Measurements from ENCODE around the gene ACOT11.
A peak's percentile ranks its signal among the peaks of the same experiment; 100 is the strongest.

The ACOT11 gene

GRCh38 chr1:54652168-54652567 lies 104.1 kb downstream of the ACOT11 start:
- DNase-seq = peak; percentile 44 to 51

- no peak for DNase-seq
Observed at GRCh38 chr1:54653036-54653435, 105.0 kb downstream of the ACOT11 start.

- DNase-seq = no peak
Observed at GRCh38 chr1:54658164-54658913, 110.3 kb downstream of the ACOT11 start.
